Measurements from ENCODE around the gene RANBP6. TPM values are rescaled to one million over a fixed set of nuclear protein-coding genes. Genes with fewer than 3 reads are reported as not detected.

The RANBP6 gene
- total RNA-seq, 1 donor from 2014 or later: 25.0 TPM

DNA sequence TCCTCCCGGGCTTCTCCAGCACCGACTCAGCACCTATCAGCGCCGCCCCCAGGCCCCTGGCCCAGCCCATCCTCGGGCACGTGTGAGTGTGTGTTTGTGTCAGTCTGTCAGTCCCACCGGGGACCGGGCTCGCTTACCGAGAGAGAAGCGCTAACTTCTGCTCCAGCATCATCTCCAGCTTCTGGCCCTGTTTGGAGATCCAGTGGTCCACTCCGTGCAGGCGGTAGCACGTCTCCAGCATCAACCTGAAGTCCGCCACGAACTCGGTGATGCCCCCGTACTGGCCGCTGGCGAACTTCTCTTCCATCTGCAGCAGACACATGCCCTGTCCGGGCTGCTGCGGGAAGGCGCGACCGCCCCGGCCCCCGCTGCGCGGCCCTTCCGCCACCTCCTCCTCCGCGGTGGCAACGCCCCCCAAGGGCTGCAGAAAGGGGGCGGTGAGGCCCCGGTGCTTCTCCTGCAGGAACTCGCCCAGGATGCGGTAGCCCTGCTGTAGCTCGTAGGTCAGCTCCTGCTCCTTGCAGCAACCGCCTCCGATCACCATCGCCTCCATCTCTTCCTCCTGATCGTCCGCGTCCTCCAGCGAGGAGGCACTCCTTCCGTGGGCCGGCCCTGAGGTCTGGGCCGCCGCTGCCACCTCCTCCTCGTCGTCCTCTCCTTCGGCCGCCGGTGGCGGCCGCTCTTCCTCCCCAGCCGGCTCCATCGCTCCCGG lies 8.2 kb downstream of the RANBP6 start:
- DNase-seq (ENCODE audit: low spot score): peak; percentile 90

DNA sequence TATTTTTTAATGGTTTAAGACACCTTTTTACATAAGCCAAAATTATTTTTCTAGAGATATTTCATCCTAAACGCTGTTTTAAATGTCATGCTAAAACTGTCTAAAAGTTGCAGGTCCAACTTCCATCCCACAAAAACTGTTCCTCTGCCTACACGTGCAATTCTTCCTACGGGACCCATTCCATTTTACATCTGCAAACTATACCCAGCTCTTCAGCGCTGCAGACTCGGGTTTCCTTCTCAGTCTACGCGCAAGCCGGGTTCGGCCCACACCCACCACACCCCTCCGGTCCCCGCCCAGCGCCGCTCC lies 8.7 kb downstream of the RANBP6 start:
- DNase-seq (ENCODE audit: low spot score): no peak

DNA sequence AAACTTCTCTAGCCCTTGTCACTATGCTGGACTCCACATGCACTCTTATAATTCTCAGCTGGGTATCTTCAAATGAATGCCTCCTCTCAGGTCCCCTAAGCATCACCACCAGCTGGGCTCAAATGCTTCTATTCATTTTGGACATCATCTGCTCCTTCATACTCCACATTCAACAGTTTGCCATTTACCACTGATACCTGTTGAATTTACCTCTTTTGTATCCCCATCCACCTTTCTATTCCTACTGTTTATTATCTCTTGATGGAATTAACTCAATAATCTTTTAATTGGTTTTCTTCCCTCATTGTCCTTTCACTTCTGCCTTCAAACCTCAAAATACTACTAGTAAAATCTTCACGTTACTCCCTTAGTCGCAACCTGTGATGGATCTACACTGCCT lies 14.5 kb downstream of the RANBP6 start:
- no peak for DNase-seq (ENCODE audit: low spot score)

DNA sequence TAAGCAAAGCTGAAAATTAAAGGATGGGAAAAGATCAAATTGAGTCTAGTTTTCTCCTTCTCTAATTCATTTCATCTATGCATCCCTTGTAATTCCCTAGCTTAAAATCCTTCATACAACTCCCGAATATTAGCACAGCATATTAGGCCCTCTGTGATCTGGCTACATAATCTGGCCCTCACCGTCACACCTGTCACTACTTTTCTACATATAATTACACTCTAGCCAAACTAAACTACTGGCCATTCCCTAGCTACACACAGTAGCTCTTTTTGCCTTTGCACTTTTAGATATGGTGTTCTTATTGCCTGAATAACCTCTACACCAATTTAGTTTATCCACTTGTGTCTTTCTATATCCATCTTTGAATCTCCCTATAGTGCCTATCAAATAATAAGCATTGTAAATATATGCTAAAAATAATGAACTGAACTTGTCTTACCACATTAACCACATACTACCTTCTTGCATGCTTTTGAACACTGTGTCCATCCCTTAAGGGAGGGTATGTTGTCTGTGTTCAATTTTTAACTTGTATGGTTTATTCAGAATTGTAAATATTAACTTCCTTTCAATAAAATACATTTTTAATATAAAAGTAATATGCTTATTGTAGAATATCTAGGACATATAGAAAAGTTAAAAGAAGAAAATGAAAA lies 15.9 kb downstream of the RANBP6 start:
- no peak for DNase-seq (ENCODE audit: low spot score)

DNA sequence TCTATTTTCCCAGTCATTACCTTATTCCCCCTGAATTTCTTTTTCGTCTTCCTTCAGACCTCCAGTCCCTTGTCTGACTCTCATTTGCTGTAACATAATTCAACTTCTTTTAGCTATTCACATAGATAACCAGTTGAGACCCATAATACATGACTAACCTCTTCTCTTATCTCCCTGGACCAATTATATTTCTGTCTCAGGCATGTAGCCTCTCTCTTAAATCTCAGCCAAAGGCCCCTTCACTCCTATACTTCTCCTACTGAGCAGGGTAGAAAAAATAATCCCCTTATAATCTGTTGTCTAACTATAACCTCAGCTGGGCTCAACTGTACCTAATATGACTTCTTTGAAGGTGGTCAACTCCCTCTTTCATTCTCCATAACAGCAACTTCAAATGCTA lies 20.9 kb downstream of the RANBP6 start:
- DNase-seq (ENCODE audit: low spot score): peak; percentile 52

DNA sequence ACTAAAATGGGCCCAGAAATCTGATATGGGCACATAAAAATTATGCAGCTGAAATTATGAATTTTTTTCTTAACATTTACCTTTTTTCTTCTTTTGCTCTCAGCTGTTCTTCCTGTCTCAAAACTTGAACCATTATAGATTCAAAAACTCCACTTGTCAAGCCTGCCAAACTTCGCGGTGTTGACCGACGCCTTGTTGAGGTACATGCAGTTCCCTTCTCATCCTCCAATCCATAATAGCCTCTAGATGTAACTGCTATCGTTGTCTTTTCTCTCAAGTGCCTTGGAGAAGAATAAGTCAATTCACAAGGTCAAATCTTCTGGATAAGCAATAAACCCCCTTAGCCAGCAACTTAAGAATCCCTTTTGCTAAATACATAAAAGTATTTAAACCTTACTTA lies 27.2 kb downstream of the RANBP6 start:
- DNase-seq (ENCODE audit: low spot score): no peak

DNA sequence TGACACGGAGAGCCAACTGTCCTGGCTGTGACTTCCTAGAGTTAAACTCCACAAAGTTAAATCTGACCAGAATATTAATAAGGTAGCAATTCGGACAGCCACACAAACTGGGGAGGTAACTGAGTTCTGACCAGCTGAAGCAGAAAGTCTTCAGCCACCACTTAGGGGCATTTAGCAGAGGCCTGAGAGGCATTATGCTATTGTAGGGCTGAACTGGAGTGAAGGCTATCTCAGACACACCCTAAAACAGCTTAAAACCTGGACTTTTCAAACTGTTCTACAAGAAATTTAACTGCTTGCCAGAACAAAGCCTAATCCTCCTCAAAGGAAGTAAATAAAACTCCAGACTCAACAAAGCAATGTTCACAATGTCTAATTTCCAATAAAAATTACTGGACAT lies 32.4 kb downstream of the RANBP6 start:
- DNase-seq (ENCODE audit: low spot score): no peak

DNA sequence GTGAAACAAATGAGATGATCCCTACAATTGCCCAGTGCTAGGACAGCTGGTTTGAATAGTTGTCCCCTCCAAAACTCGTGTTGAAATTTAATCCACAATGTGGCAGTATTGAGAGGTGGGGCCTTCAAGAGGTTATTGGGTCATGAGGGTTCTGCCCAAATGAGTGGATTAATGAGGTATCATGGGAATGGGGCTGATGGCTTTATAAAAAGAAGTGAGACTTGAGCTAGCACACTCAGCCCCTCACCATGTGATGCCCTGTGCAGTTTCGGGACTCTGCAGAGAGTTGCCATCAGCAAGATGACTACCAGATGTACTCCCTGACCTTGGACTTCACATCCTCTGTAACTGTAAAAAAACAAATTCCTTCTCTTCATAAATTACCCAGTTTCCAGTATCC lies 33.1 kb downstream of the RANBP6 start:
- no peak for DNase-seq (ENCODE audit: low spot score)

DNA sequence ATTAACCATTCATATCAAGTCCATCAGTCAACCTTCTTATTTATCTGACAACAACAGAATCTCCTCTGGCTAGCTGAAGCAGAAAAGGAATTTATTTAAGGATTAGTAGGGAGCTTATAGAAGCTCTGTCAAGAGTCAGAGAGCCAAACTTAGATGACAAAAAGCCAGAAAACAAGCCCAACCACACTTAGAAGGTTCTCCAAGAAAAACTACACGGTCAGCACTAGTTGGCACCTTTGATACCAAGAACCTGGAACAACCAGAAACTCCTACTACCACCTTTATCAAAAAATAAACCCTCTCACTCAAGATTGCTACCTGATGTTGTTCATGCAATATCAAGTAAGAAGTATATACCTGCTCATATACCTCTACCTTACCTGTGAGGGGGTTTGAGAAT lies 36.9 kb downstream of the RANBP6 start:
- no peak for DNase-seq (ENCODE audit: low spot score)

DNA sequence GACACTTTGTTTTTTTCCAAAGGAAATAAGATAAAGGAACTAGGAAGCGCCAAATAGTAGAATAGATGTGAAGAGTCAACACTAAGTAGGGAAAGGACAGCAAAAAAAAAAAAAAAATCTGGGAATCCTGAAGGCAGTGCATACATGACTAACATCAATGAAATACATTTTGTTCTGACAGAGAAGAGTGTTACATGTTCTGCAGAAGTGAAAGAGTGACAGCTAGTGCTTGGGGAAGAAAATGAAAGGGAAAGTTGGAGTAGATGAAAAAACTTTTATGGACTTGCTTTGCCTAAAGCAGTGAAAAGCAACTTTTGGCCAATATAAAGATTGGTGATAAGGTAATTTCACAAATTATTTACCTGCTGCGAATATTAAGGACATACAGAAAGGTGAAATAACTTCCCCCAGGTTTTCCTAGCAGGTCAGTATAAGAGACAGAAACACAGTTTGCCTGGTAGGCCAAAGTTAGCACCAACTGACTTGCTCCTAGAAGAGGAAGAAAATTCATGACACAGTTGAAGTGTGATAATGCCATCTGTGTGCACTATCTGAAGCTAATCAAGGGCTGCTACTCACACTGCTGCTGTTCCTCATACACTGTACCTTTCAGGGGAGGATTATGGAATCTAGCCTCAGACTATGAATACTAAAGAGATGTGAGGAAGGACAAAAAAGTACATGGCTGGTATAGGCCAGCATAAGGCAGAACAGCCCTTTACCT lies 38.6 kb downstream of the RANBP6 start:
- no peak for DNase-seq (ENCODE audit: low spot score)

DNA sequence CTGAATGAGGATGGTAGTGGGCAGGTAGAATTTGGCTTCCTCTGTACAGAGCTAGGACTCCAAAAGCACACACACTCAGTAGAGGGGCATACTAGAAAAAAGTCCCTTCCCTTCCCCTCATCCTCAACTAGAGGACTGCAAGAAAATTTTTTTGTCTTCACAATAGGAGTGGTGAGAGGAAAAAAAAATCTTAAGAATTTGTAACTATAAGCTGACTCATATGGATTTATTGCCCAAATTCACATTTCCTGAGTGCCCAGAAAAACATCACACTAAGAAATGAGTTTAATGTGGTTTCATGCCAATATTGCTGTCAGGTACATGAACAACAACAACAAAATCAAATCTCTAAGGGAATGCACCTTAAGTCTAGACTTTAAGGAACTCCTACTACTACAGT lies 43.7 kb downstream of the RANBP6 start:
- DNase-seq (ENCODE audit: low spot score): no peak

Other genes starting within 250 kb of the RANBP6 start
- 12.0 TPM for gene ERMP1, start 182.5 kb downstream of the RANBP6 start, total RNA-seq (ENCODE audit: insufficient read depth, low replicate concordance)
- gene MLANA, start 124.7 kb downstream of the RANBP6 start, total RNA-seq (ENCODE audit: insufficient read depth, low replicate concordance): 1.2 TPM
- 108 TPM for gene IL33, start 200.2 kb upstream of the RANBP6 start, total RNA-seq (ENCODE audit: insufficient read depth, low replicate concordance)